ENCODE measurements around the gene AQP2.

AQP2 gene

GRCh38 chr12:49920915-49921286 is 29.6 kb upstream of the AQP2 start:
- no peak for DNase-seq

- no peak for DNase-seq
Measured at GRCh38 chr12:49921299-49921698, 29.2 kb upstream of the AQP2 start.

- no peak for DNase-seq
Measured at GRCh38 chr12:49921936-49922335, 28.6 kb upstream of the AQP2 start.

GRCh38 chr12:49922349-49923034 is 28.0 kb upstream of the AQP2 start:
- no peak for DNase-seq

GRCh38 chr12:49923035-49923644 is 27.4 kb upstream of the AQP2 start:
- DNase-seq, result no peak

GRCh38 chr12:49923880-49924556 is 26.5 kb upstream of the AQP2 start:
- DNase-seq, result no peak

- DNase-seq, result no peak
Measured at GRCh38 chr12:49924628-49925246, 25.8 kb upstream of the AQP2 start.

- no peak for DNase-seq
Measured at GRCh38 chr12:49925433-49926204, 24.9 kb upstream of the AQP2 start.

- DNase-seq, result no peak
Measured at GRCh38 chr12:49928471-49928870, 22.1 kb upstream of the AQP2 start.

- no peak for DNase-seq
Measured at GRCh38 chr12:49929581-49929980, 21.0 kb upstream of the AQP2 start.

- DNase-seq, result no peak
Measured at GRCh38 chr12:49930515-49931288, 19.8 kb upstream of the AQP2 start.

- no peak for DNase-seq
Measured at GRCh38 chr12:49932023-49932422, 18.5 kb upstream of the AQP2 start.

GRCh38 chr12:49932533-49933130 is 17.9 kb upstream of the AQP2 start:
- DNase-seq, result no peak

GRCh38 chr12:49933796-49934195 is 16.7 kb upstream of the AQP2 start:
- DNase-seq, result no peak

- DNase-seq, result no peak
Measured at GRCh38 chr12:49934505-49934904, 16.0 kb upstream of the AQP2 start.

GRCh38 chr12:49936925-49937324 is 13.6 kb upstream of the AQP2 start:
- DNase-seq, result no peak

- DNase-seq, result no peak
Measured at GRCh38 chr12:49937639-49938300, 12.8 kb upstream of the AQP2 start.

GRCh38 chr12:49939307-49939706 is 11.2 kb upstream of the AQP2 start:
- no peak for DNase-seq

GRCh38 chr12:49939707-49940106 is 10.8 kb upstream of the AQP2 start:
- DNase-seq, result no peak

- no peak for DNase-seq
Measured at GRCh38 chr12:49941556-49942511, 8.7 kb upstream of the AQP2 start.
